Upper lobe of left lung (tissue), 6 donors: ENCODE measurements around the gene GABRB3. TPM values are rescaled to one million over a fixed set of nuclear protein-coding genes. Genes with fewer than 3 reads are reported as not detected.

ENCODE experiments used
- ATAC-seq, 2 donors: fragments of 200-7000 bp; cut with Tn5 transposase; one replicate each; pipeline ENCODE4 v1.9.1; 2022; ENCODE audit warnings: mild to moderate bottlenecking in 2 of 2, moderate library complexity in 2 of 2; ENCODE audit not compliant: low FRiP score in 2 of 2
- DNase-seq, 2 donors: peaks; one replicate each; pipeline ENCODE4 v3.0.0-alpha.2; 2019 to 2020
- H3K27ac ChIP-seq, 4 donors: fragments of 200-600 bp; sonication (generic); one replicate each; pipeline ENCODE4 v1.5.1; 2016 to 2019
- H3K27me3 ChIP-seq, 4 donors: fragments of 200-600 bp; sonication (generic); one replicate each; pipeline ENCODE4 v1.5.1; 2017 to 2019
- H3K36me3 ChIP-seq, 4 donors: fragments of 200-600 bp; sonication (generic); one replicate each; pipeline ENCODE4 v1.5.1; 2016 to 2019
- H3K4me1 ChIP-seq, 4 donors: fragments of 200-600 bp; sonication (generic); one replicate each; pipeline ENCODE4 v1.5.1; 2018 to 2019
- H3K4me3 ChIP-seq, 4 donors: fragments of 200-600 bp; sonication (generic); one replicate each; pipeline ENCODE4 v1.5.1; 2017 to 2019; ENCODE audit warnings: mild to moderate bottlenecking in 2 of 4, moderate library complexity in 1 of 4
- H3K9me3 ChIP-seq, 4 donors: fragments of 200-600 bp; sonication (generic); one replicate each; pipeline ENCODE4 v1.5.1; 2018 to 2019
- CTCF ChIP-seq, 6 experiments: fragments of 450-650 bp in 4 of 6; fragments of 200-600 bp in 2 of 6; sonication (generic) in 2 of 6; IDR thresholded peaks; one replicate each; pipeline ENCODE4 v1.5.1; 2016 to 2019; ENCODE audit warnings: antibody characterized with exemption in 6 of 6
- EP300 ChIP-seq, 4 donors: sonication (generic); formaldehyde crosslinking; IDR thresholded peaks; one replicate each; pipeline ENCODE4 v1.5.1; 2017; ENCODE audit warnings: antibody characterized with exemption in 4 of 4, control low read depth in 2 of 4
- POLR2A ChIP-seq, 4 donors: fragments of 450-650 bp; IDR thresholded peaks; one replicate each; pipeline ENCODE4 v1.5.1; 2016 to 2017; ENCODE audit warnings: antibody characterized with exemption in 4 of 4, mild to moderate bottlenecking in 2 of 4
- POLR2AphosphoS5 ChIP-seq, 2 donors: sonication (generic); formaldehyde crosslinking; IDR thresholded peaks; one replicate each; pipeline ENCODE4 v1.5.1; 2017; ENCODE audit warnings: antibody characterized with exemption in 2 of 2
- WGBS, 2 donors: methylation state at CpG; one replicate each; pipeline ENCODE4 v1.1.5; 2017 to 2018; 5-methylcytosine and 5-hydroxymethylcytosine counted together
- total RNA-seq, 6 donors: library from RNA; depleted of rRNA in 4 of 6; stranded (reverse); fragments of >200 nt in 4 of 6; gene quantifications; one replicate each; pipeline versions ENCODE4 v1.1.0 to v1.2.1, GENCODE V29; 2016 to 2021
- donor health status: DM: no; HTN: no; CAD: no; lungs with moderate emphysema.
- donor health status: DM: no; HTN: yes; CAD: no; lungs with severe emphysema.

GABRB3 gene
- total RNA-seq, 6 donors from 2014 or later = 1.5 to 6.6 (median 3.7) TPM

DNA sequence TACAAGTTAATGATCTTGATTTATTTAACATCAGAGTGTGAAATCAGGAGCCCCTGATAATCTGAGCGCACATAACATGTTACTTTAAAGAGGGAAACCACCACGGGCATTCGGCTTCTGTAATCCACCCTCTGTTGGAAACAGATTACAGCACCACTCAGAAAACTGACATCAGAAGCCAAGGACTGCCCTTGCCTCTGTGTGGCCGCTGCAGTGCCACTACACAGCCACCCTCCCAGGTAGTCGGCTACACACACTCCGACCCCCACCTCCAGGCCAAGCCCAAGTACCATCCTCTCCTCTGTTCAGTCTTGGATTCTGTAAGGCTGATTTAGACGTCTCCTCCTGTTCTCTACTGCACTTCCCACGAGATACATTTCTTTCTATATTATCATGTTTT lies 251.7 kb downstream of the GABRB3 start:
- Histone ChIP-seq H3K27ac (no peak overlapping the region), H3K9me3 (peaks cover 0 to 3% (median 0%) of the 10 kb centered on the region in 4 donors), H3K36me3 (no peaks in the 10 kb centered on the region), H3K27me3 (no peaks in the 10 kb centered on the region), H3K4me1 (no peaks in the 10 kb centered on the region), H3K4me3 (no peak overlapping the region)
- TF ChIP-seq POLR2AphosphoS5 (IDR thresholded peaks at IDR 0.05) (no peak), POLR2A (IDR thresholded peaks at IDR 0.05) (no peak), EP300 (IDR thresholded peaks at IDR 0.05) (no peak), CTCF (IDR thresholded peaks at IDR 0.05) (no peak)
- ATAC-seq (no peak), DNase-seq (no peak)
- 61 to 67% methylated on average over 8 of the region's 8 CpGs for WGBS, 2 donors

- H3K9me3 ChIP-seq = peaks cover 0 to 3% (median 0%) of the 10 kb centered on the region in 4 donors
- 80 to 89% methylated on average over 6 of the region's 6 CpGs for WGBS, 2 donors
- TF ChIP-seq POLR2AphosphoS5 (IDR thresholded peaks at IDR 0.05) = no peak
- TF ChIP-seq EP300 (IDR thresholded peaks at IDR 0.05) = no peak
- no peak for TF ChIP-seq POLR2A (IDR thresholded peaks at IDR 0.05)
- TF ChIP-seq CTCF (IDR thresholded peaks at IDR 0.05) = no peak
- ATAC-seq (peak in 1 of 2 donors; percentile 56), DNase-seq (no peak)
- H3K4me3 ChIP-seq = no peak overlapping the region
- H3K27ac ChIP-seq = no peak overlapping the region
- H3K36me3 ChIP-seq = no peaks in the 10 kb centered on the region
- H3K4me1 ChIP-seq = no peaks in the 10 kb centered on the region
- H3K27me3 ChIP-seq = no peaks in the 10 kb centered on the region
These were observed 254.0 kb downstream of the GABRB3 start for GRCh38 chr15:26518885-26519284.

- Histone ChIP-seq H3K9me3 (peaks cover 0 to 3% (median 0%) of the 10 kb centered on the region in 4 donors), H3K27me3 (no peaks in the 10 kb centered on the region), H3K4me3 (no peak overlapping the region), H3K36me3 (no peaks in the 10 kb centered on the region), H3K27ac (no peak overlapping the region), H3K4me1 (no peaks in the 10 kb centered on the region)
- no peak for TF ChIP-seq POLR2A (IDR thresholded peaks at IDR 0.05)
- no peak for TF ChIP-seq EP300 (IDR thresholded peaks at IDR 0.05)
- TF ChIP-seq POLR2AphosphoS5 (IDR thresholded peaks at IDR 0.05) = no peak
- no peak for TF ChIP-seq CTCF (IDR thresholded peaks at IDR 0.05)
- ATAC-seq = no peak
- DNase-seq = no peak
- WGBS, 2 donors = 87 to 88% methylated on average over 12 to 16 of the region's 16 CpGs
These were observed 256.5 kb downstream of the GABRB3 start for GRCh38 chr15:26516102-26516980.

DNA sequence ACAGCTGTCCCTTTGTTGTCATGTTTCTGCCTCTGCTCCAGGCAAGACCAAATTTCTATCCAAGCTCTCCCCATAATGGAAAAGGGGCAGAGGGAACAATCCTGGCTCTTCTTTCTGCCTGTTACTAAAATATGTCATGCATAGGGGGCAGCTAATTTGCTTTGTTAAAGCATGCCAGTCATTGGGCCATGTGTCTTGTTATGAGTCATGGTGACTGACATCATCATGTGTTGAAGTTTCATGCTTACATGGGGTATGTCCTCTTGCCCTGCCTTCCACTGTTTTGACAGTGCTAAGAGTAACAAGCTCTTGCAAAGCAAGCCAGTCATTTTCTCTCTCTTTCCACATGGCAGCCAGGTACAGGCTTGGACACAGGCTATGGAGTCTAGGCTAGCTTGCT lies 268.9 kb downstream of the GABRB3 start:
- Histone ChIP-seq H3K27ac (no peak overlapping the region), H3K4me1 (no peaks in the 10 kb centered on the region), H3K4me3 (no peak overlapping the region), H3K36me3 (no peaks in the 10 kb centered on the region), H3K27me3 (no peaks in the 10 kb centered on the region), H3K9me3 (peaks cover 0 to 7% (median 0%) of the 10 kb centered on the region in 4 donors)
- DNase-seq (no peak), ATAC-seq (no peak)
- TF ChIP-seq CTCF (IDR thresholded peaks at IDR 0.05) (no peak), POLR2AphosphoS5 (IDR thresholded peaks at IDR 0.05) (no peak), POLR2A (IDR thresholded peaks at IDR 0.05) (no peak)

Other genes with a start within 250 kb of the GABRB3 start
- gene GABRA5, start 94.0 kb upstream of the GABRB3 start, total RNA-seq = under 1 TPM in 1 of 6 donors, not detected in 5; 0.30 TPM
- not detected for gene GABRG3, start 198.1 kb upstream of the GABRB3 start, total RNA-seq